Measurements from ENCODE around the gene UBE2L3. TPM values are rescaled to one million over a fixed set of nuclear protein-coding genes. Genes with fewer than 3 reads are reported as not detected.

The UBE2L3 gene
- total RNA-seq, 6 experiments from 2014 or later = 16.8 to 34.4 (median 22.1) TPM

GRCh38 chr22:21660904-21661303, 93.4 kb downstream of the UBE2L3 start:
- intact Hi-C loops (cut with DNase I) = no loop called here

GRCh38 chr22:21661991-21662390, 94.5 kb downstream of the UBE2L3 start:
- WGBS (ENCODE audit: insufficient coverage, low coverage, low lambda C conversion rate, missing lambda C conversion rate) = 91% methylated on average over 4 of the region's 5 CpGs

More at GRCh38 chr22:21660904-21661303, 93.4 kb downstream of the UBE2L3 start:
- Histone ChIP-seq H3K4me3 (no peak overlapping the region), H3K27ac (no peak overlapping the region), H3K27me3 (no peaks in the 10 kb centered on the region), H3K4me1 (peaks cover 0 to 3% (median 0%) of the 10 kb centered on the region in 4 donors), H3K36me3 (no peaks in the 10 kb centered on the region), H3K9me3 (no peaks in the 10 kb centered on the region)
- DNase-seq (no peak), ATAC-seq (no peak)
- TF ChIP-seq POLR2A (IDR thresholded peaks at IDR 0.05) = no peak
- TF ChIP-seq, protein P1, sequence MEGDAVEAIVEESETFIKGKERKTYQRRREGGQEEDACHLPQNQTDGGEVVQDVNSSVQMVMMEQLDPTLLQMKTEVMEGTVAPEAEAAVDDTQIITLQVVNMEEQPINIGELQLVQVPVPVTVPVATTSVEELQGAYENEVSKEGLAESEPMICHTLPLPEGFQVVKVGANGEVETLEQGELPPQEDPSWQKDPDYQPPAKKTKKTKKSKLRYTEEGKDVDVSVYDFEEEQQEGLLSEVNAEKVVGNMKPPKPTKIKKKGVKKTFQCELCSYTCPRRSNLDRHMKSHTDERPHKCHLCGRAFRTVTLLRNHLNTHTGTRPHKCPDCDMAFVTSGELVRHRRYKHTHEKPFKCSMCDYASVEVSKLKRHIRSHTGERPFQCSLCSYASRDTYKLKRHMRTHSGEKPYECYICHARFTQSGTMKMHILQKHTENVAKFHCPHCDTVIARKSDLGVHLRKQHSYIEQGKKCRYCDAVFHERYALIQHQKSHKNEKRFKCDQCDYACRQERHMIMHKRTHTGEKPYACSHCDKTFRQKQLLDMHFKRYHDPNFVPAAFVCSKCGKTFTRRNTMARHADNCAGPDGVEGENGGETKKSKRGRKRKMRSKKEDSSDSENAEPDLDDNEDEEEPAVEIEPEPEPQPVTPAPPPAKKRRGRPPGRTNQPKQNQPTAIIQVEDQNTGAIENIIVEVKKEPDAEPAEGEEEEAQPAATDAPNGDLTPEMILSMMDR (IDR thresholded peaks at IDR 0.05) = no peak
- WGBS (ENCODE audit: insufficient coverage, low coverage, low lambda C conversion rate, missing lambda C conversion rate) = 100% methylated on average over 1 of the region's 7 CpGs

GRCh38 chr22:21663738-21664137, 96.2 kb downstream of the UBE2L3 start:
- no peaks in the 10 kb centered on the region for H3K36me3 ChIP-seq
- peaks cover 0 to 6% (median 1%) of the 10 kb centered on the region in 4 donors for H3K4me1 ChIP-seq
- ATAC-seq (no peak), DNase-seq (no peak)
- no peaks in the 10 kb centered on the region for H3K27me3 ChIP-seq
- no peak overlapping the region for H3K27ac ChIP-seq
- 94% methylated on average over 2 of the region's 2 CpGs for WGBS (ENCODE audit: insufficient coverage, low coverage, low lambda C conversion rate, missing lambda C conversion rate)
- intact Hi-C loops (cut with DNase I) = no loop called here
- TF ChIP-seq, protein P1 (IDR thresholded peaks at IDR 0.05) = no peak
- TF ChIP-seq POLR2A (IDR thresholded peaks at IDR 0.05) = no peak
- H3K9me3 ChIP-seq = no peaks in the 10 kb centered on the region
- H3K4me3 ChIP-seq = no peak overlapping the region

More at GRCh38 chr22:21661991-21662390, 94.5 kb downstream of the UBE2L3 start:
- ATAC-seq = no peak
- H3K4me1 ChIP-seq = peaks cover 0 to 3% (median under 1%) of the 10 kb centered on the region in 4 donors
- H3K9me3 ChIP-seq = no peaks in the 10 kb centered on the region
- no peaks in the 10 kb centered on the region for H3K36me3 ChIP-seq
- H3K27me3 ChIP-seq = no peaks in the 10 kb centered on the region
- H3K4me3 ChIP-seq = no peak overlapping the region
- H3K27ac ChIP-seq = no peak overlapping the region
- TF ChIP-seq, protein P1 (IDR thresholded peaks at IDR 0.05) = no peak
- TF ChIP-seq POLR2A (IDR thresholded peaks at IDR 0.05) = no peak
- intact Hi-C loops (cut with DNase I) = no loop called here
- no peak for DNase-seq

DNA sequence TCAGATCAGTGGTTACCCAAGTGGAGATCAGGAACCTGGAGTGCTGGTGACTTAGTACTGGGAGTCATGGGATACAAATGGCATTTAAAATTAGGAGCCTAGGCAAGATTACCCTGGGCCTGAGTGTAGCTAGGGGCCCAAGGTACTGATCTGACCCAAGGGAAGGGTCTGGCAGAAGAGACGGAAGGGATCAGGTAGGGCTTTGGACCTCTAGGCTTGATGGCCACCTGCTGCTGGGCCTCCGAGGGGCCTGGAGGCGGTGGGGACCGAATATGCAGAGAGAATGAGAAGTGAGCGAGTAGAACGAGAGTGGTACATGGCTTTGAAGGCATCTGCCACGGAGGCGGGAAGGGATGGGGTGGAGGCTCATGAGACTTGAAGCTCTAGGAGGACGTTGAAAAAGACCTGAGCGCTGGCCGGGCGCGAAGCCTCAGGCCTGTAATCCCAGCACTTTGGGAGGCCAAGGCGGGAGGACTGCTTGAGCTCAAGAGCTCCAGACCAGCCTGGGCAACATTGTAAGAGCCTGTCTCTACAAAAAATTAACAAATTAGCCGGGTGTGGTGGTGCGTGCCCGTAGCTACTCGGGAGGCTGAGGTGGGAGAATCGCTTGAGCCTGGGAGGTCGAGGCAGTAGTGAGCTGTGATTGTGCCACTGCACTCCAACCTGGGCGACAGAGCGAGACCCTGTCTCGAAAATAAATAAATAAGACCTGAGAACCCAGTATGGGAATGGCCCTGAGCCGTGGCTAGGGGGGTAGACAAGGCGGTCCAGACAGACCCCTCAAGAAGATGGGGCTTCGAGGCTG, 97.7 kb downstream of the UBE2L3 start:
- WGBS (ENCODE audit: insufficient coverage, low coverage, low lambda C conversion rate, missing lambda C conversion rate) = 55% methylated on average over 16 of the region's 26 CpGs
- Histone ChIP-seq H3K27me3 (no peaks in the 10 kb centered on the region), H3K27ac (peak overlapping the region; percentile 86 to 87 (median 86)), H3K9me3 (no peaks in the 10 kb centered on the region), H3K36me3 (peaks cover 0 to under 1% (median 0%) of the 10 kb centered on the region in 4 donors), H3K4me1 (peaks cover 0 to 6% (median 1%) of the 10 kb centered on the region in 4 donors), H3K4me3 (peak overlapping the region; percentile 64 to 75 (median 67))
- DNase-seq (no peak), ATAC-seq (no peak)
- TF ChIP-seq, protein P1 (IDR thresholded peaks at IDR 0.05) = no peak
- TF ChIP-seq POLR2A (IDR thresholded peaks at IDR 0.05) = no peak
- intact Hi-C loops (cut with DNase I) = no loop called here

Measured in right lobe of liver (tissue), 6 donors.